Mucosa of stomach (tissue), 1 donor: ENCODE data around the gene LEFTY2.
"Not testable (repeated sequence)": the region's sequence is repeated elsewhere in the genome, so short reads cannot be mapped to it uniquely, and the experiment has no call there.

Experiments used
- H3K27me3 ChIP-seq: one replicate; pipeline ENCODE4 v1.7.0; 2013; ENCODE audit warnings: mild to moderate bottlenecking, low read length; ENCODE audit not compliant: control insufficient read depth, insufficient read depth
- H3K36me3 ChIP-seq: one replicate; pipeline ENCODE4 v1.7.0; 2013; ENCODE audit warnings: low read length; ENCODE audit not compliant: control insufficient read depth, insufficient read depth
- H3K4me1 ChIP-seq: one replicate; pipeline ENCODE4 v1.7.0; 2013; ENCODE audit warnings: mild to moderate bottlenecking, low read length; ENCODE audit not compliant: control insufficient read depth, insufficient read depth
- H3K4me3 ChIP-seq: one replicate; pipeline ENCODE4 v1.7.0; 2013; ENCODE audit warnings: low read length
- H3K9ac ChIP-seq: one replicate; pipeline ENCODE4 v1.7.0; 2013; ENCODE audit warnings: mild to moderate bottlenecking, low read length, moderate library complexity
- H3K9me3 ChIP-seq: one replicate; pipeline ENCODE4 v1.7.0; 2013; ENCODE audit warnings: mild to moderate bottlenecking, low read length, moderate library complexity; ENCODE audit not compliant: control insufficient read depth
- donor health status: Pancreatic carcinoma.

The LEFTY2 gene, protein sequence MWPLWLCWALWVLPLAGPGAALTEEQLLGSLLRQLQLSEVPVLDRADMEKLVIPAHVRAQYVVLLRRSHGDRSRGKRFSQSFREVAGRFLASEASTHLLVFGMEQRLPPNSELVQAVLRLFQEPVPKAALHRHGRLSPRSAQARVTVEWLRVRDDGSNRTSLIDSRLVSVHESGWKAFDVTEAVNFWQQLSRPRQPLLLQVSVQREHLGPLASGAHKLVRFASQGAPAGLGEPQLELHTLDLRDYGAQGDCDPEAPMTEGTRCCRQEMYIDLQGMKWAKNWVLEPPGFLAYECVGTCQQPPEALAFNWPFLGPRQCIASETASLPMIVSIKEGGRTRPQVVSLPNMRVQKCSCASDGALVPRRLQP

DNA sequence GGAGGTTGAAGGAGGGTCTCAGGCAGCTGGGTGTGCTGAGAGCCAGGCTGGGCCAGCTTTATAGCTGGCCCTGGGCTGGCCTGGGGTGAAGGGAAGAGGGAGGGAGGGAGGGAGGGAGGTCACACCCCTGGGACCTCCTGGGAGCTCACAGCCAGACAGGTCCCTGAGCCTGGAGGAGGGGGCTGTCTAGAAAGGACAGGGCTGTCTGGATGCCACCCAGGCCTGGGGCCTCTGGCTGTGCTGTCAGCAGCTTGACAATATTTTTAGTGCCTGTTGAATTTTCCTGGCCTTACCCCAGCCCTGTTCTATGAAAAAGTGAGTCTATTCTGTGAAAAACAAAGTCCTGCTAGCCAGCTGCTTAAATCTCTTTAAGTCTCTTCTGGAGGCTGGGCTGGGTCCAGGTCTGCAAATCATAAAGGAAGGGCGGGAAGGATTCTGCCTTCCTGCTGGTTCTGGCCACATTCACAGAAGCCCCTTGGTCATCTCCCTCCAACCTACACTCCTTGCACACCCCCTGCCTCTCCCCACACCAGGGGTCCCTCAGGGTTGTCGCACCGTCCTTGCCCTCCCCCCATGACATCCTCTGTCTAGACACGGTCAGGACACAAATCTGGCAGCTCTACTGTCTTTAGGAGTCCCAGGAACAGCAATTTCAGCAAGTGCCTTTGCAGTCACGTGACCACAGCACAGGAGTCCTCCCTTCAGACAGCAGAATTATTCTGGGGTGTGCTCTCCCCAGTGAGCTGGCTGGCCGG lies at the start of gene LEFTY2:
Gene LEFTY2, minus strand, starts transcription at position 34 of the 755 bp plus-strand sequence. CDS start 80 bp downstream, outside the sequence.
- H3K27me3 ChIP-seq: peaks cover 3% of the 10 kb centered on the region
- H3K4me1 ChIP-seq: no peaks in the 10 kb centered on the region
- H3K9me3 ChIP-seq: no peaks in the 10 kb centered on the region
- no peak within 1 kb of the TSS for H3K9ac ChIP-seq
- H3K4me3 ChIP-seq: no peak within 1 kb of the TSS
- H3K36me3 ChIP-seq: no peaks in the 10 kb centered on the region

DNA sequence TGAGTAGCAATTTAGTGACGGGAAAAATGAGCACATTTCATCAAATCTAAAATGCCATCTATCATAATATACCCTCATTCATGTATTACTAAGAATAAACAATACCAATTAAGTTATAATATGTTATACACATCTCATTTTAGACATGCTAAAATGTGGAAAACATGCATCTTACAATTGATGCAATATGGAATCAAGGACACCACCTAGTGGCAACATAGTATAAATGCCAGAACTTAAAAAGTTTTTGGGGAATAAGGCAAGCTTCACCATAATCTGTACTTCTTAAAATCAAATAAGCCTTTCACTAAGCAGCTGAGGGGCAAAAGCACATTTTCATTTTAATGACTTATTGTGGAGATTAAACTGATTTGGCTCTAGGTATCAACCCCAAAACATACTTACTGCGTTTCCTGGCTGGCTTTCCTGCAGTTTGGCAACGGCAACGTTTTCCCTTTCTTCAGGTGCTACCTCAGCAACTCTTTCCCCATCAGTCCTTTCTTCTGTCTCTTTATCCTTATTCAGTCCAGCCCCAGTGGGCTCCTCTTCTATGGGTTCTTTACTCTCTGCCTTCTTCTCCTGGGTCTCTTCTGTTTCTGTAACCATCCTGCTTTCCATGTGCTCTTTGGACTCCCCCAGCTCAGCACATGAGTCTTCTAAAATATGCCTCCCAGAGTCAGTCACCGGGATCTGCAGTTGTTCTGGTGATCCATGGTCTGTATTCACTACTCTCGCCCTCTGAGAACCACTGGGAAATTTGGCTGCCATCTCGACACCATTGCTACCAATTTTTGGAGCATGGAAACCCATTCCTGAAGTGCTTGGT lies 46.7 kb upstream of the LEFTY2 start:
- no peak overlapping the region for H3K9ac ChIP-seq
- peaks cover 6% of the 10 kb centered on the region for H3K36me3 ChIP-seq
- H3K27me3 ChIP-seq: no peaks in the 10 kb centered on the region
- H3K4me3 ChIP-seq: no peak overlapping the region
- no peaks in the 10 kb centered on the region for H3K9me3 ChIP-seq
- H3K4me1 ChIP-seq: no peaks in the 10 kb centered on the region

- H3K9ac ChIP-seq: no peak overlapping the region
- H3K4me3 ChIP-seq: no peak overlapping the region
- H3K27me3 ChIP-seq: no peaks in the 10 kb centered on the region
- H3K9me3 ChIP-seq: no peaks in the 10 kb centered on the region
- no peaks in the 10 kb centered on the region for H3K4me1 ChIP-seq
- peaks cover 8% of the 10 kb centered on the region for H3K36me3 ChIP-seq
Measured at GRCh38 chr1:225981714-225982113, 40.7 kb upstream of the LEFTY2 start.

DNA sequence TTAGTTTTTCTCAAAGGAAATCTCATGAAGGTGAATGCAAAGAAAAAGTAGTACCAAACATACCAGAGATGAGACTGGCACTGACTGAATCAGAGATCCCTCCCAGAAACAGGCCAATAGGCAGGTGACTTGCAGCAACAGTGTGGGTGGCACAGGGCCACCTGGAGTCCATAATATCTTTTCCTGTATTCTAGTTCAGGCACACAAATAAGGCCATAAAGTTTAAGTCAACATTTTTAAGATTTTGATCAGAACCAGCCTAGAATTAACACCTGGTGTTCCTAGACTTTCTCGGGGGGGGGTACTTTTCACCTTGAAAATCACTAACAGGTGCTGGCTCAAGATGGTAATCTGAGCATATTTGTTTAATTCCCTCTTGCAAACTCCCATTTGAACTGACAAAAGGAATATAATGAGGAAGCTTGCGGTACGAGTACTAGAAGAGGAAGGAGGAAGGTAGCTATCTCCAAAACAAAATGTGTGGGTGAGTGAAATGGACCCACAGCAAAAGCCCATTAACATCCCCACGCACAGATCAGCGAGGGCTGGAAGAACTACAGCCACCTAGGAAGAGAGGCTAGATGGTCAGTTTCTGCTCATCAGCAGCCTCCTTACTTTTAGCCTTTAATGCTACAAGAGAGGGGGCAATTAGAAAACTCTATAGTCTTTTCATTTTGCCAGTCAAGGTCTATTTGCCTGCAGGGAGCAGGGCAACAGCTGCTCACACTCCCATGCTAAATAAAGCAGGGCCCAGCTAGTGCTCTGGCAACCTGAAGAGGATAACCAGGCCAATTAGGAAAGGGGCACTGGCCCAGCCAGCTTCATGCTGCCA lies 39.2 kb upstream of the LEFTY2 start:
- Histone ChIP-seq H3K4me1 (no peaks in the 10 kb centered on the region), H3K4me3 (no peak overlapping the region), H3K36me3 (peaks cover 8% of the 10 kb centered on the region), H3K9ac (no peak overlapping the region), H3K9me3 (no peaks in the 10 kb centered on the region), H3K27me3 (no peaks in the 10 kb centered on the region)

DNA sequence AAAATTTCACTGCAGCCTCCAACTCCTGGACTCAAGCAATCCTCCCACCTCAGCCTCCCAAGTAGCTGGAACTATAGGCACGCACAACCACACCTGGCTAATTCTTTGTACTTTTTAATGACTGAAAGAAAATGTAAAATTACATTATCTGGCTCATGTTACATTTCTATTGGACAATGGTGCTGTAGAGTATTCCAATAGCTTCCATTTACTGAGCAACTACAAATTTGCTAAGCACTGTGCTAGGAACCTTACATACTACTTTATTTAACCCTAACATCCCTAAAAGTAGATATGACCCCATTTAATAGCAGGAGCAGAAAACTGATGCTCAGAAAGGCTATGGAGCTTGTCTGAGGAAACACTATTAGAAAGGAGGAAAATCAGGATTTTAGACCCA lies 38.4 kb upstream of the LEFTY2 start:
- Histone ChIP-seq H3K9ac (no peak overlapping the region), H3K4me1 (no peaks in the 10 kb centered on the region), H3K27me3 (no peaks in the 10 kb centered on the region), H3K9me3 (no peaks in the 10 kb centered on the region), H3K36me3 (peaks cover 8% of the 10 kb centered on the region), H3K4me3 (no peak overlapping the region)

DNA sequence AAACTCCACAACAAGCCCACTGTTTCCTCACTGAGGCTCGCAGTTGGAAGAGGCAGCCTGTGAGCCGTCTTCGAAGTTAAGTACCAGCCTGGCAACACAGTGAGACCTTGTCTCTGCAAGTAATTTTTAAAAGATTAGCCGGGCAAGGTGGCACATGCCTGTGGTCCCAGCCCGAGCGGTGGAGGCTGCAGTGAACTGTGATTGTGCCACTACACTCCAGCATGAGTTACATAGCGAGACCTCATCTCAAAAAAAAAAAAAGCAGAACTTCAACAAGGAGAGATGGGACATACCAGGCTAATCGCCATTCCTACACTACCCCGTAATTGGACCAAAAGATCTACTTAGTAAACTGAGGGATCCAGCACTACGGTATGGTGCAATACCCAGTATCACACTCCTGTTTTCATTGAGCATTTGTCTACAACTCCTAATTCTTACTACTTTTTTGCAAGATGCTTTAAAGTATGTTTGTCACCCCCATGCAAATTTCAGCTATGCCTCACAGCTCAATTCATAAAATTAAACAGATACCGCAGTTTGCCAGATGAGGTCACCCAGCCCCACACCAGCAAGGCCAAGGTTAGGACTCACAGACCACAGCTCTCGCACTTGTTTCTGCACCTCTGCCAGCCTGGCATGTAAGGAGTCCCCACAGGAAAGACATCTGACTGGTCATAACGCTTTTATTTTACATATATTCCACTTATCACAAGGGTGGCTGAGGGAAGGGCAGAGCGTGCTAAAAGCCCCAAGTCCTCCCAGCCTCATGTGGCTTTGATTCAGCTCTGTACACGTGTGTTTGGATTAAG lies 37.1 kb upstream of the LEFTY2 start:
- no peaks in the 10 kb centered on the region for H3K4me1 ChIP-seq
- H3K36me3 ChIP-seq: peaks cover 8% of the 10 kb centered on the region
- H3K4me3 ChIP-seq: no peak overlapping the region
- no peak overlapping the region for H3K9ac ChIP-seq
- H3K27me3 ChIP-seq: no peaks in the 10 kb centered on the region
- no peaks in the 10 kb centered on the region for H3K9me3 ChIP-seq

GRCh38 chr1:225975146-225975545 lies 34.1 kb upstream of the LEFTY2 start:
- H3K9me3 ChIP-seq, H3K4me3 ChIP-seq, H3K9ac ChIP-seq, H3K27me3 ChIP-seq, H3K4me1 ChIP-seq, H3K36me3 ChIP-seq: not testable (repeated sequence)

DNA sequence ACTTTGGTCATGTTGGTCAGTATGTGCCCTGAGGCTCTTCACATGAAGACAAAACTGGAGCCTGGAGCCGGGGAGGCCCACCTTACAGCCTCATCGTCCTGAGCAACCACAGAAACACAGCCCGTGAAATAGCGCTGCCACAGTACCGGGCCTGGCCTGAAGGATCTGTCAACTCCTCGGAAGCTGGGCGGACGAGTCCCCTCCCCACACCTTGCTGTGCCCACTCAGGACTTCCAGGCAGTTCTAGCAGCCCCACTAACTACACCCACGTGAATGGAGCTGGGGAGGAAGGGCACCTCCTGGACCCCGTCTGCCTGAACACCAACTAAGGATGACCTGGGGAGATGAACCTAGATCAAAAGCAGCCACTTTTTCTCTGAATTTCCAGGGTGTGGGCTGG lies 33.4 kb upstream of the LEFTY2 start:
- Histone ChIP-seq H3K9me3 (no peaks in the 10 kb centered on the region), H3K4me1 (no peaks in the 10 kb centered on the region), H3K4me3 (no peak overlapping the region), H3K9ac (no peak overlapping the region), H3K36me3 (no peaks in the 10 kb centered on the region), H3K27me3 (no peaks in the 10 kb centered on the region)

DNA sequence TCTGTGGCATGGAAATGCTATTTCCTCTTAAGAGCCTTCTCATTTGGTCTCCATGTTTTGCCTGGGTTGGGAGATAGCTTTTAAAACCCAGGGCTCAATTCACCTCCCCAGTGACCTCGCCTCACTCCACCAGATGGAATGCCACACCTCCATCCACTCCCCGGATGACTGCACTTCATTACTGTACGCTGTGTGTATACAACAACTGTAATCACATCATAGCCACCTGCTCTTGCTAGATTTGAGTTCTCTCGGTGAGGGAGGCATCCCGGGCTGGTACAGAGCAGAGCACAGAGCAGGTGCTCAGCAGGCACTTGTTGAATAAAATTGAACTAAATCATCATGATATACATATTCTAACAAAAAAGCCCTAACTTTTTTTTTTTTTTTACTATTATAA lies 32.1 kb upstream of the LEFTY2 start:
- no peak overlapping the region for H3K4me3 ChIP-seq
- no peak overlapping the region for H3K9ac ChIP-seq
- no peaks in the 10 kb centered on the region for H3K36me3 ChIP-seq
- no peaks in the 10 kb centered on the region for H3K9me3 ChIP-seq
- no peaks in the 10 kb centered on the region for H3K27me3 ChIP-seq
- H3K4me1 ChIP-seq: no peaks in the 10 kb centered on the region

DNA sequence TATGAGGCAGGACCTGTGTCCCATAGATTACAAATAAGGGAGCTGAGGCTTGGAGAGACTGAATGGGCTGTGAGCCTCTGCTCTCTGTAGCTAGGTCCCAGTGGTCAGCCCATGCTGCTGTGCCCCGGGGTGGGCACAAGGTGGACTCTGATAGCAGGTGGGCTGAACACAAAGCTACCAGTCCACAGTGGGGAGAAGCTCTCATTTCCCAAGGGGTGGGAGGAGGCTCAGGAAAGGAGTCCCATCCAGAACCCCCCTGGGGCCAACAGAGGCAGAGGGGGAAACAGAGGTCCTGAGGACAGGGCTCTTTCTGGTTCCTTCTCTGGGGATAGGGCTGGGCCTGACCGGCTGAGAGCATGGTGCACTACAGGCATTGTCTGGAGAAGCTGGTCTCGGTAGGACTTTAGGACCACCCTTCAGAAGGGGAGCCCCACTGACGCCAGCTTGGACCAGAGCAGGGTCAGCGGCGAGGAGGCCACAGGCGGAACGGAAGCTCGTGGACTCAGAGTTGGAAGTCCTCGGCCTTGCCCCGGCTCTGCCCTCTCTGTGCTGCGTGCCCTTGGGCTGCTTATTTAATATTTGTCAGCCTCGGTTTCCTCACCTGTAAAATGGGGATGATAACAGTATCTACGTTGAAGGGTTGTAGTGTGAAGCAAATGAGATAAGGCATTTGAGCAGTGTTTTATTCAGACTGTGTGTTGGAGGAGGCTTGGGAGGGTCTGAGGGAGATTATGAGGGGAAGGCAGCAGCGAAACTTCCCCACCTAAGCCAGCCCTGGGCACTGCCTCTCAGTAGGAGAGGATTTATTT lies 31.5 kb upstream of the LEFTY2 start:
- Histone ChIP-seq H3K27me3 (no peaks in the 10 kb centered on the region), H3K4me3 (no peak overlapping the region), H3K4me1 (no peaks in the 10 kb centered on the region), H3K36me3 (no peaks in the 10 kb centered on the region), H3K9me3 (no peaks in the 10 kb centered on the region), H3K9ac (no peak overlapping the region)
